Left ventricle myocardium inferior (tissue), 1 donor: ENCODE measurements around the gene MACROD1. TPM values are rescaled to one million over a fixed set of nuclear protein-coding genes. Genes with fewer than 3 reads are reported as not detected.

Source experiments
- DNase-seq: peaks from one replicate; pipeline ENCODE4 v3.0.0-alpha.2; 2020
- H3K27ac ChIP-seq: fragments of 200-600 bp; replicated peaks from 2 replicates; pipeline ENCODE4 v1.8.0; 2021
- H3K27me3 ChIP-seq: fragments of 200-600 bp; 2 replicates; pipeline ENCODE4 v1.8.0; 2021; ENCODE audit warnings: low read depth
- H3K36me3 ChIP-seq: fragments of 200-600 bp; 2 replicates; pipeline ENCODE4 v1.8.0; 2021
- H3K4me1 ChIP-seq: fragments of 200-600 bp; 2 replicates; pipeline ENCODE4 v1.8.0; 2021
- H3K4me3 ChIP-seq: fragments of 200-600 bp; 2 replicates; pipeline ENCODE4 v1.8.0; 2021; ENCODE audit warnings: mild to moderate bottlenecking, moderate library complexity
- H3K9me3 ChIP-seq: fragments of 200-600 bp; replicated peaks from 2 replicates; pipeline ENCODE4 v1.8.0; 2021
- intact Hi-C: fragments of 100-400 bp; cut with micrococcal nuclease; formaldehyde crosslinking; loops from one replicate; pipeline ENCODE4 v1.11.0; 2022
- total RNA-seq: library from RNA; stranded (reverse); fragmentation: NEBNext Ultra II Directional; extraction: Animal tissue kit (Norgen Biotek cat#: 25700); gene quantifications from one replicate; pipeline ENCODE4 v1.2.1, GENCODE V29; 2021
- TF ChIP-seq, protein P1 (sequence below): fragments of 200-600 bp; IDR thresholded peaks from 2 replicates; pipeline ENCODE4 v1.8.0; 2021; ENCODE audit warnings: antibody characterized with exemption, mild to moderate bottlenecking, borderline replicate concordance
- donor health status: DM: no; HTN: yes; CAD: no; lungs with severe emphysema.

Gene MACROD1
- total RNA-seq, 1 donor from 2014 or later = 127 TPM

DNA sequence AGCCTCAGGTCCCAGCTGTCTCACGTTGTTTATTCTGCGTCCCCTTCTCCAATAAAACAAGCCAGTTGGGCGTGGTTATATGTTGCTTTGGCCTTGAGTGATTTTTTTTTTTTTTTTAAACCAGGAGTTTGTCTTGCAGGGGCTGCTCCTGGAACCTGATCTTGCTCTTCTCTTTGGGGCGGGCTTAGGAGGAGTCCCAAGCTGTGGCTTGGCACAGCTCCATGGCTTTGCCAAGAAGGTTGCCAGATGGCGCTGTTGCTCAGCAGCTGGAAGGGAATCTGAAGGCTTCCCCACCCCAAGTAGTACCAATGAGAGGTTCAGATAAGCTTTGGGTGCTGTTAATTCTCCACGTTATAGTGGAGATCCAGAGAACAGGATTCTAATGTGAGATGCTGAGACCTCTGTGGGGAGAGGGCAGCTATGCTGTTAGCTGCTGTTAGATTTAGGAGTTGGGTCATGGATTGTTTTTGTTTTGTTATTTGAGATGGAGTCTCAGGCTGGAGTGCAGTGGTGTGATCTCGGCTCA lies 38.6 kb upstream of the MACROD1 start:
- H3K4me1 ChIP-seq = peaks cover 55% of the 10 kb centered on the region
- peaks cover 69% of the 10 kb centered on the region for H3K36me3 ChIP-seq
- TF ChIP-seq, protein P1, sequence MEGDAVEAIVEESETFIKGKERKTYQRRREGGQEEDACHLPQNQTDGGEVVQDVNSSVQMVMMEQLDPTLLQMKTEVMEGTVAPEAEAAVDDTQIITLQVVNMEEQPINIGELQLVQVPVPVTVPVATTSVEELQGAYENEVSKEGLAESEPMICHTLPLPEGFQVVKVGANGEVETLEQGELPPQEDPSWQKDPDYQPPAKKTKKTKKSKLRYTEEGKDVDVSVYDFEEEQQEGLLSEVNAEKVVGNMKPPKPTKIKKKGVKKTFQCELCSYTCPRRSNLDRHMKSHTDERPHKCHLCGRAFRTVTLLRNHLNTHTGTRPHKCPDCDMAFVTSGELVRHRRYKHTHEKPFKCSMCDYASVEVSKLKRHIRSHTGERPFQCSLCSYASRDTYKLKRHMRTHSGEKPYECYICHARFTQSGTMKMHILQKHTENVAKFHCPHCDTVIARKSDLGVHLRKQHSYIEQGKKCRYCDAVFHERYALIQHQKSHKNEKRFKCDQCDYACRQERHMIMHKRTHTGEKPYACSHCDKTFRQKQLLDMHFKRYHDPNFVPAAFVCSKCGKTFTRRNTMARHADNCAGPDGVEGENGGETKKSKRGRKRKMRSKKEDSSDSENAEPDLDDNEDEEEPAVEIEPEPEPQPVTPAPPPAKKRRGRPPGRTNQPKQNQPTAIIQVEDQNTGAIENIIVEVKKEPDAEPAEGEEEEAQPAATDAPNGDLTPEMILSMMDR = peak; percentile 75
- H3K9me3 ChIP-seq = no peaks in the 10 kb centered on the region
- peak overlapping the region; percentile 88 for H3K27ac ChIP-seq
- DNase-seq = peak; percentile 81
- no peaks in the 10 kb centered on the region for H3K27me3 ChIP-seq
- intact Hi-C loops = no loop called here
- H3K4me3 ChIP-seq = no peak overlapping the region

DNA sequence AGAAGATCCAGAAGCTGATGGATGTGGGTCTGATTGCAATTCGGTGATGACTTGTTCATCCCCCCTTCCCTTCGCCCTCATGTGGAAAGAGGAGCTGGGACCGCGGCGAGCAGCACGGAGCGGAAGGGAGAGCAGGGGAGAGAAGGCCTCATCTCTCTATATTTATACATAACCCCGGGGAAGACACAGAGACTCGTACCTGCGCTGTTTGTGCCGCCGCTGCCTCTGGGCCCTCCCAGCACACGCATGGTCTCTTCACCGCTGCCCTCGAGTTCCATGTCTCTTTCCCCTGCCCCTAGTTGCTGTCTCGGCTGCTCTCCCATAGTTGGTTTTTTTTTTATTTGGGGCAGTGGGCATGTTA lies 38.1 kb upstream of the MACROD1 start:
- H3K4me1 ChIP-seq = peaks cover 55% of the 10 kb centered on the region
- H3K4me3 ChIP-seq = no peak overlapping the region
- intact Hi-C loops = no loop called here

DNA sequence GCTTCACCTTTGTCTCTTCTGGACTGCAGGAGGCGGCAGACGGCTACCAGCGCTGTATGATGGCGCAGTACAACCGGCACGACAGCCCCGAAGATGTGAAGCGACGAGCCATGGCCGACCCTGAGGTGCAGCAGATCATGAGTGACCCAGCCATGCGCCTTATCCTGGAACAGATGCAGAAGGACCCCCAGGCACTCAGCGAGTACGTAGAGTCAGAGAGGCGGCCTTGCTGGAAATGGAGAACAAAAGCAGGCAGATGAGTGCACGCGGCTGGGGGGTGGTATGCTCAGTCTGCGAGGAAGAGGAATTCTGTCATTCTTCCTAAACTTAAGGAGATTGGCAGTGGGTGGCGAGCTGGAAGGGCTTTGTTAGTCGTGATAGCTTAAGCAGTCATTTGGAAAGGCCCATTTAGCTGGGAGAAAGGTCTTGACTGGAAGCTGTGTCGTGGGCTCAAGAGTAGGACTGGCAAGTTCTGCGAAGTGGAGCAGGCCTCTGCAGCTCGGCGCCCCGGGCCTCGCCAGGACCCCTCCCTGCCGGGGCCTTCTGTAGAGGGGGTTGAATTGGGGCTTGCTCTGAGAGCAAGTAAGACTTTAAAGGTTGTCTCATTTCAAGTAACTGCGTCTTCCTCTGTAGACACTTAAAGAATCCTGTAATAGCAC lies 37.6 kb upstream of the MACROD1 start:
- peaks cover 53% of the 10 kb centered on the region for H3K4me1 ChIP-seq
- no peaks in the 10 kb centered on the region for H3K9me3 ChIP-seq
- TF ChIP-seq, protein P1 = no peak
- intact Hi-C loops = no loop called here
- peaks cover 79% of the 10 kb centered on the region for H3K36me3 ChIP-seq
- H3K27ac ChIP-seq = no peak overlapping the region
- H3K4me3 ChIP-seq = no peak overlapping the region
- DNase-seq = no peak
- no peaks in the 10 kb centered on the region for H3K27me3 ChIP-seq

More for the DNA sequence above, 38.1 kb upstream of the MACROD1 start:
- H3K9me3 ChIP-seq = no peaks in the 10 kb centered on the region
- TF ChIP-seq, protein P1 = no peak
- no peak for DNase-seq
- H3K27ac ChIP-seq = no peak overlapping the region
- no peaks in the 10 kb centered on the region for H3K27me3 ChIP-seq
- peaks cover 74% of the 10 kb centered on the region for H3K36me3 ChIP-seq

DNA sequence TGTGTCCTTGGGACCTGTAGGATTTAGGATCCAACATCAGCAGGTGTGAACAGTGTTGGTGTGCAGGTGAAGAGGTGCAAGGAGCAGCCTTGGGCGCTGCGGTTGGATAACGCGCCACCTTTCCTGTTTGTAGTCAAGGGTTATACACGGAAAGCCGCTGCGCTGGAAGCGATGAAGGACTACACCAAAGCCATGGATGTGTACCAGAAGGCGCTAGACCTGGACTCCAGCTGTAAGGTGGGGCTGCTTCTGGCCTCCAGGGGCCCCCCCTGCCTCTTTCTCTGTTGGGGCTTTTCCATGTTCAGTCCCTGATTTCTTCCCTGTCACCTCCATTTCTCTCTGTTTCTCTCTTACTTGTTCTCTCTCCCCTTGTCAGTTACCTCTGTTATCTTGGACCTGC lies 37.1 kb upstream of the MACROD1 start:
- DNase-seq = no peak
- intact Hi-C loops = no loop called here
- H3K4me3 ChIP-seq = no peak overlapping the region
- peak overlapping the region; percentile 34 for H3K27ac ChIP-seq
- H3K36me3 ChIP-seq = peaks cover 85% of the 10 kb centered on the region
- no peaks in the 10 kb centered on the region for H3K9me3 ChIP-seq
- TF ChIP-seq, protein P1 = no peak
- no peaks in the 10 kb centered on the region for H3K27me3 ChIP-seq
- H3K4me1 ChIP-seq = peaks cover 47% of the 10 kb centered on the region

DNA sequence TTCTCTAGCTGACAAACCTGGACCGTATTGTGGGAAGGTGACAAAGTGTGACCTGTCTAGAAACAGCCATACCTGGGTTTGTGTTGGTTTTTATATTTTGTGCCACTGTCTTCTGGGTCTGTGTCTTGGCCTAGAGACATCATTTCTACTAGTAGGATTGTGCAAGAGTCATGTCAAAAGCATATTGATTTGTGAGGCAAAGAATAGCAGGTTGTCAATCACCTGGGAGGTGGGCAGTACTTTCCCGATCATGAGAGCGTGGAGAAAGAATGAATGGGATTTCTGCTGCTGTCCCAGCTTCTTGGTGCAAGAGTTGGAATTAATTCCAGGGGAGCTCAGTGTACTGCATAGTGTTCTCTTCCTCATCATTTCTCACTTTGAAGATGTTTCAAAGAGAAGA lies 35.6 kb upstream of the MACROD1 start:
- peaks cover 33% of the 10 kb centered on the region for H3K4me1 ChIP-seq

More for the DNA sequence above, 35.6 kb upstream of the MACROD1 start:
- Histone ChIP-seq H3K27ac (no peak overlapping the region), H3K4me3 (no peak overlapping the region), H3K27me3 (no peaks in the 10 kb centered on the region), H3K36me3 (peaks cover 98% of the 10 kb centered on the region), H3K9me3 (no peaks in the 10 kb centered on the region)
- DNase-seq = no peak
- TF ChIP-seq, protein P1 = no peak
- intact Hi-C loops = no loop called here
